ENCODE measurements around the gene TMEM44.

The TMEM44 gene

DNA sequence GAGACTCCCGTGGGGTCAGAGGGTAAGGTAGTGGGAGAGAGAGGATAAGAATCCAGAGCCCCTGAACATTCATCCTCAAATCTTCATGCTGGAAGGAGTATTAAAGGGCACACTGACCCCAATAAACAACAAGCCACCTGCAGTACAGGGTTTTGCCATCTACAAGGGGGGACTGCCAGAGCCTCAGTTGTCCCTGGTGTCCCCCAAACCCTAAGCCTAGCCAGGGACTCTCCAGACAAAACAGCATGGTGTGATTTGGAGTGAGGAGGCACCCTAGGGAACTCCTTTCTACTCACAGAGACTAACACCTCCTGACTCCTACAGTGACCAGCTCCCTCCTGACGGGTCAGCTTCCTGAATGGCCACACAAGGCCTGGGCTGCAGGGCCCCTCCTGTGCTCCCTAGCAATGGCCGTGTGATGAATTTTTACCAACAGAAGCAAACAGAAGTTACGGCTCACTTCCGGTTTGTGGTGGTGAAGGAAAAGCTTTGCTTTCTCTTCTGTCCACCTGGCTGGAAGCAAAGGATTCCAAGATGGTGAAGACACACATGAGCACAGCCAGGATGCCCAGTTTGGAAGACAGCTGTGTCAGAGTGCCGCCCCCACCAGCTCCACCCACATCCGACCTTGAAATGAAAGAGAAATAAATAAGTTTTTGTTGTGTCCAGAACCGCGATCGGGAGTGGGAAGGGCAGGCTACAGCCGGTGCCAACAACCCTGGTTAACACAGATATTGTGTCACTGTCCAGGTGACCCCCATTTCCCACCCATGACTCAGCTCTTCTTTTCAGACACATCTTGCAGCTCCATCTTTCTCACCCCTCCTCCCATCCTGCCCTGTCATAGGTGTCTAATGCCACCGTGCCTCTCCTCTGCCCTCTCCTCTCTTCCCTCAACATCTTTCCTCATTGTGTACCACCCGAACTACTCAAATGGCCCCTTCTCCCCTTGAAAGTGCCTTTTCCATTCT, 76.8 kb downstream of the TMEM44 start:
- DNase-seq (ENCODE audit: low read depth) = no peak
- H3K4me3 ChIP-seq (ENCODE audit: low read depth, low read length) = peak overlapping the region; percentile 39
- TF ChIP-seq, protein P1, sequence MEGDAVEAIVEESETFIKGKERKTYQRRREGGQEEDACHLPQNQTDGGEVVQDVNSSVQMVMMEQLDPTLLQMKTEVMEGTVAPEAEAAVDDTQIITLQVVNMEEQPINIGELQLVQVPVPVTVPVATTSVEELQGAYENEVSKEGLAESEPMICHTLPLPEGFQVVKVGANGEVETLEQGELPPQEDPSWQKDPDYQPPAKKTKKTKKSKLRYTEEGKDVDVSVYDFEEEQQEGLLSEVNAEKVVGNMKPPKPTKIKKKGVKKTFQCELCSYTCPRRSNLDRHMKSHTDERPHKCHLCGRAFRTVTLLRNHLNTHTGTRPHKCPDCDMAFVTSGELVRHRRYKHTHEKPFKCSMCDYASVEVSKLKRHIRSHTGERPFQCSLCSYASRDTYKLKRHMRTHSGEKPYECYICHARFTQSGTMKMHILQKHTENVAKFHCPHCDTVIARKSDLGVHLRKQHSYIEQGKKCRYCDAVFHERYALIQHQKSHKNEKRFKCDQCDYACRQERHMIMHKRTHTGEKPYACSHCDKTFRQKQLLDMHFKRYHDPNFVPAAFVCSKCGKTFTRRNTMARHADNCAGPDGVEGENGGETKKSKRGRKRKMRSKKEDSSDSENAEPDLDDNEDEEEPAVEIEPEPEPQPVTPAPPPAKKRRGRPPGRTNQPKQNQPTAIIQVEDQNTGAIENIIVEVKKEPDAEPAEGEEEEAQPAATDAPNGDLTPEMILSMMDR (IDR thresholded peaks at IDR 0.05; ENCODE audit: low read depth, low read length, missing control alignments) = no peak

DNA sequence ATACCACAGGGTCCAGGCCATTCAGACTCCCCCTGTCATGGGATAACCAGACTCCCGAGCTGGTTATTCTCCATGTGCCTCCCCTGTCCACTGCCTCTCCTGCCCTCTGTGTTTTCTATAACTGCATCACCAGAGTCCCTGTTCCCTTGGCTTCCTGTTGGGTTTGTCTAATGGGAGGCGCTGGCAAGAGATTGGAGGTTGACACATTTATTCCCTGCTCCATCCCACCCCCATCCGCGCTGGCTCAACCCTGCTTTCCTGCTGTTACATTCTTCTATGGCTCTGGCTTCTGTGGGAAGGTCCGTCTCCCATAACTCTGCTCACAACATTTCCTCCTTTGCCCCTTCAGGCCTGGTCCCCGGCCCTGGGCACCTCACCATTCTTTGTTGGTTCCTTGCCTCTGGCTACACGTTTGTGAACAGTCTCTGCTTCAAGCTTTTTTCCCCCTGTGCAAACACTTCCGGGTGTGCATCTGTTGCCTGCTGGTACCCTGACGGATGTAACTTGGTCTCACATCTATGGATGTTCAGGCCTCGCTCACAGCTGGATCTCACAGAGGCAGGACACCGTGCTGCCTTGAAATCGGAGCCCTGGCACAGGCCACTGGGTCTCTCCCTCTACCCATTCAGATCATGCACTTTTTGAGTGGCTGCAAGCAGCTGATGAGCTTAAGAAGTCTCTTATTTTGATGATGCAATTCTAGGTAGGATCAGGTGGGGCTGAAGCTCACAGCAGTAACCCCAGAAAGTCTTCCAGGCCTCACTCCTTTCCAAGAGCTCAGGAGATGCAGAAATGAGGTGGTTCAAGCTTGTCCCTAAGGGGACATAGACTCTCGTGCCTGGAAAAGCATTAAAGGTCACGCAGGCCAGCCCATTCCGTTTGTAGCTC, 77.8 kb downstream of the TMEM44 start:
- TF ChIP-seq, protein P1 (IDR thresholded peaks at IDR 0.05; ENCODE audit: low read depth, low read length, missing control alignments) = no peak
- H3K4me3 ChIP-seq (ENCODE audit: low read depth, low read length) = no peak overlapping the region
- DNase-seq (ENCODE audit: low read depth) = no peak

DNA sequence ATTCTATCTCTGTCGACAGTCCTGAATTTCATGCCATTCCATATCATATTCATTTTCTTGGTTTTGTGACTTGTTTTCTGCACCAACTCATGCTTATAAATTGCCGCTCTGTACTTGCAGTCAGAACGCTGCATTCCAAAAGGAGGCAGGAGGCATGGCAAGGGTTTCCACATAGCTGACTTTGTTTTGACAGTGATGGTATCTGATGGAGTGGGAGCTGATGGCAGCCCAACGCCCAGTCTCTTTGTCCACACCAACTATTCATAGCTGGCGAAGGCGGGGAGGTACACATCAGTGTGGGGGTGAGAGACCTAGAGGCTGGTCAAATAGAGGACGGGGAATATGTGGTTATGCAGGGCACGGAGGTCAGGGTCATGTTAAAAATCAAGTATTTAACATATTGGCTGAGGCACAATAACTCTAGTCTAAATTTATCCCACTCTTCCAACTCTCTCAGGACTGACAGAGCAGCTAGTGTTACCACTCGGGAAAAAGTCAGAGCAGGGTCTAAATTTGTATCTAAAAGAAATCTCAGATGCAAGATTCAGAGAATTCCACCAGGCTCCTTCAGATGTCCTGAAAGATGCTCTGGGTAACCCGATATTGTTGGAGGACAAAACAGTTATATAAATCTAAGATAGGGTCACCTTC, 78.6 kb downstream of the TMEM44 start:
- DNase-seq (ENCODE audit: low read depth) = no peak
- no peak overlapping the region for H3K4me3 ChIP-seq (ENCODE audit: low read depth, low read length)
- TF ChIP-seq, protein P1 (IDR thresholded peaks at IDR 0.05; ENCODE audit: low read depth, low read length, missing control alignments) = no peak

DNA sequence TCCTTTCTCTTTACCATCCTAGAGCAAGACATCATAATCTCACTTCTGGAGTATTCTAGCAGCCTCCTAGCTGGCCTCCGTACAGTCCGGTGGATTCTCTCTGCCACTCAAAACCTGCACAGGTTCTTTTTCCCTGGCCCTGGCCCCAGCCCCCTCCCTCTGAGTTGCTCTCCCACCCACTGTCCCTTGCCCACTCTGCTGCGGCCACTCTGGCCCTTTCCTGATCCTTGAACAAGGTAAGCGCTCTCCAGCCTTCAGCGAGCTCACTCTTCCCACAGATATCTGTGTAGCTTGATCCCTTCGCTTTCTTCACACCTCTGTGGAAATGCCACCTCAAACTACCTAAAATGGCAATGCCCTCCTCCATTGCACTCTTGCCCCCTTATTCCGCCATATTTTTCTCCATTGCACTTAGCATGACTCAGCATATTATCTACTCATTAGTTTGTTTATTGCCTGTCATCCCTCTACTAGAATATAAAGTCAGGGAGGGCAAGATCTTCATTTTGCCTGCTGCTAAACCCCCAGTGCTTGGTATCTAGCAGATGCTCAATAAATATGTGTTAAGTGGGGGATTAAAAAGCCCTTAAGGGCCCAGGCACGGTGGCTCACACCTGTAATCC, 80.8 kb downstream of the TMEM44 start:
- H3K4me3 ChIP-seq (ENCODE audit: low read depth, low read length) = no peak overlapping the region
- DNase-seq (ENCODE audit: low read depth) = no peak
- TF ChIP-seq, protein P1 (IDR thresholded peaks at IDR 0.05; ENCODE audit: low read depth, low read length, missing control alignments) = no peak

DNA sequence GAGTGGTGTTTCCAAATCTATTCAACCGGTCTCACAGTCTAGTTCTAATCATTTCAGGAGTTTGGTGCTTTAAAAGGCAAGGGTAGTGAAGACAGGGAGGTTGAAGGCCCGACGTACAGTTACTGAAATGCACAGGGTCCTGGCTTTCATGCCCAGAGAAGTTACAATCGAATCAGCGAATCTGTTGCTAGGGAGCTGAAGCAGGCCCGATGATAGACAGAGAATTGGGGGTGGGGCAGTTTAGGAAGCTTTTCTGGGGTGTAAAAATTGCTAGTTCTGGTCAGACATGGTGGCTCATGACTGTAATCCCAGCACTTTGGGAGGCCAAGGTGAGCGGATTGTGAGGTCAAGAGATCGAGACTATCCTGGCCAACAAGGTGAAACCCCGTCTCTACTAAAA, 83.4 kb downstream of the TMEM44 start:
- TF ChIP-seq, protein P1 (IDR thresholded peaks at IDR 0.05; ENCODE audit: low read depth, low read length, missing control alignments) = no peak
- H3K4me3 ChIP-seq (ENCODE audit: low read depth, low read length) = no peak overlapping the region
- no peak for DNase-seq (ENCODE audit: low read depth)
